MM.1S (cell line): ENCODE data around the gene TRIM69.

ENCODE experiments used
- DNase-seq: peaks from one replicate; pipeline ENCODE4 v3.0.0-alpha.2; 2015
- H2AFZ ChIP-seq: fragments of 300-600 bp; sonication (generic); 2 replicates; pipeline ENCODE4 v1.6.0; 2016; ENCODE audit warnings: antibody characterized with exemption, low read length
- H3F3A ChIP-seq: fragments of 300-600 bp; sonication (generic); 2 replicates; pipeline ENCODE4 v1.6.1; 2016; ENCODE audit warnings: mild to moderate bottlenecking, antibody characterized with exemption, low read length, moderate library complexity, mixed read lengths; ENCODE audit not compliant: insufficient read depth
- H3K27ac ChIP-seq: fragments of 300-600 bp; sonication (generic); 2 replicates; pipeline ENCODE4 v1.5.1; 2016; ENCODE audit warnings: mild to moderate bottlenecking, low read length
- H3K27me3 ChIP-seq: fragments of 300-600 bp; sonication (generic); replicated peaks from 2 replicates; pipeline ENCODE4 v1.6.0; 2016; ENCODE audit warnings: low read length; ENCODE audit not compliant: insufficient read depth
- H3K36me3 ChIP-seq: fragments of 300-600 bp; sonication (generic); replicated peaks from 2 replicates; pipeline ENCODE4 v1.6.1; 2016; ENCODE audit warnings: mild to moderate bottlenecking, low read length, mixed read lengths; ENCODE audit not compliant: insufficient read depth
- H3K4me1 ChIP-seq: fragments of 300-600 bp; sonication (generic); 2 replicates; pipeline ENCODE4 v1.6.1; 2016; ENCODE audit warnings: low read length, mixed read lengths
- H3K4me2 ChIP-seq: fragments of 300-600 bp; sonication (generic); 2 replicates; pipeline ENCODE4 v1.6.0; 2016; ENCODE audit warnings: low read depth, low read length
- H3K4me3 ChIP-seq: fragments of 300-600 bp; sonication (generic); 2 replicates; pipeline ENCODE4 v1.5.1; 2016; ENCODE audit warnings: low read length, mixed read lengths
- H3K79me2 ChIP-seq: fragments of 300-600 bp; sonication (generic); 2 replicates; pipeline ENCODE4 v1.6.1; 2016; ENCODE audit warnings: mixed run types, low read length, mixed read lengths
- H3K9ac ChIP-seq: fragments of 300-600 bp; sonication (generic); 2 replicates; pipeline ENCODE4 v1.6.1; 2016; ENCODE audit warnings: low read length, mixed read lengths
- H3K9me2 ChIP-seq: fragments of 300-600 bp; sonication (generic); replicated peaks from 2 replicates; pipeline ENCODE4 v1.6.1; 2016; ENCODE audit warnings: mild to moderate bottlenecking, low read length, mixed read lengths; ENCODE audit not compliant: insufficient read depth
- H3K9me3 ChIP-seq: fragments of 300-600 bp; sonication (generic); replicated peaks from 2 replicates; pipeline ENCODE4 v1.6.1; 2016; ENCODE audit warnings: mild to moderate bottlenecking, low read length, mixed read lengths; ENCODE audit not compliant: insufficient read depth
- H4K20me1 ChIP-seq: fragments of 300-600 bp; sonication (generic); 2 replicates; pipeline ENCODE4 v1.6.1; 2016; ENCODE audit warnings: mild to moderate bottlenecking, low read length, moderate library complexity, mixed read lengths; ENCODE audit not compliant: insufficient read depth
- EZH2 ChIP-seq: fragments of 300-600 bp; sonication (generic); optimal IDR thresholded peaks from 2 replicates; pipeline ENCODE3; 2017; ENCODE audit warnings: low read depth, mild to moderate bottlenecking, antibody characterized with exemption, low read length, mixed read lengths
- EZH2phosphoT487 ChIP-seq: fragments of 300-600 bp; sonication (generic); IDR thresholded peaks from 2 replicates; pipeline ENCODE4 v1.6.1; 2018; ENCODE audit warnings: antibody characterized with exemption, low read length
- TF ChIP-seq, protein P1 (sequence below): fragments of 300-600 bp; sonication (generic); IDR thresholded peaks from 2 replicates; pipeline ENCODE4 v1.5.1; 2016; ENCODE audit warnings: antibody characterized with exemption, low read length, mixed read lengths

The TRIM69 gene

DNA sequence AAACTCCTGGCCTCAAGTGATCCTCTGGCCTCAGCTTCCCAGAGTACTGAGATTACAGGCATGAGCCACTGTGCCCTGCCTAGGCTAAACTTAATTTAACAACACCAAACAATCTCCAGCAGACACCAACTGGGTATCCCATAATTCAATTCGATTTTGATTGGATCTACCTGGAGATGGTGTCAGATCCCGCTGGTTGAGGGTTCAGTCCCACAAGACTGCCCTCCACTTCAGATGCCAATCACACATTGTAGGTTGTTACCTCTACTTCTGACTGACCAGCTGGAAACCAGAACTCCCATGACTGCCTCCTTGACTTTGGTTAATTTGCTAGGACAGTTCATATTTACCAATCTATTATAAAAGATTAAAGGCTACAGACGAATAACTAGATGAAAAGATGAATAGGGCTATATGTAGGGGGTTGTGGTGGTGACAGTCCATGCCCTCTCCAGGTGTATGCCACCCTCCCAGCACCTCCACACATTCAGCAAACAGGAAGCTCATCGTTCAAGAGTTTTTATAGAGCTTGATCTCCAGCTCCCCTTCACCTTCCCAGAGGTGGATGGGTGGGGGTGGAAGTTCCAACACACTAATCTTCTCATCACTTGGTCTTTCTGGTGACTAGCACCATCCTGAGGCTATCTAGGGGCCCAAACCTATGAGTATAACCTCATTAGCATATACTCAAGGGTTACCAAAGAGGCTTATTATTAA, 15.7 kb upstream of the TRIM69 start:
- Histone ChIP-seq H3K79me2 (peaks cover 14% of the 10 kb centered on the region), H3K4me3 (no peak overlapping the region), H3K27ac (no peak overlapping the region; the same call in 1 of the 2 replicates), H4K20me1 (peaks cover 12% of the 10 kb centered on the region; the same call in 1 of the 2 replicates), H3K36me3 (peaks cover 26% of the 10 kb centered on the region), H2AFZ (no peak overlapping the region), H3K9me3 (no peaks in the 10 kb centered on the region), H3K27me3 (no peaks in the 10 kb centered on the region), H3K4me1 (peaks cover 74% of the 10 kb centered on the region), H3F3A (peaks cover 67% of the 10 kb centered on the region), H3K4me2 (no peak overlapping the region), H3K9ac (no peak overlapping the region), H3K9me2 (no peaks in the 10 kb centered on the region)
- TF ChIP-seq, protein P1, sequence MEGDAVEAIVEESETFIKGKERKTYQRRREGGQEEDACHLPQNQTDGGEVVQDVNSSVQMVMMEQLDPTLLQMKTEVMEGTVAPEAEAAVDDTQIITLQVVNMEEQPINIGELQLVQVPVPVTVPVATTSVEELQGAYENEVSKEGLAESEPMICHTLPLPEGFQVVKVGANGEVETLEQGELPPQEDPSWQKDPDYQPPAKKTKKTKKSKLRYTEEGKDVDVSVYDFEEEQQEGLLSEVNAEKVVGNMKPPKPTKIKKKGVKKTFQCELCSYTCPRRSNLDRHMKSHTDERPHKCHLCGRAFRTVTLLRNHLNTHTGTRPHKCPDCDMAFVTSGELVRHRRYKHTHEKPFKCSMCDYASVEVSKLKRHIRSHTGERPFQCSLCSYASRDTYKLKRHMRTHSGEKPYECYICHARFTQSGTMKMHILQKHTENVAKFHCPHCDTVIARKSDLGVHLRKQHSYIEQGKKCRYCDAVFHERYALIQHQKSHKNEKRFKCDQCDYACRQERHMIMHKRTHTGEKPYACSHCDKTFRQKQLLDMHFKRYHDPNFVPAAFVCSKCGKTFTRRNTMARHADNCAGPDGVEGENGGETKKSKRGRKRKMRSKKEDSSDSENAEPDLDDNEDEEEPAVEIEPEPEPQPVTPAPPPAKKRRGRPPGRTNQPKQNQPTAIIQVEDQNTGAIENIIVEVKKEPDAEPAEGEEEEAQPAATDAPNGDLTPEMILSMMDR: no peak
- TF ChIP-seq EZH2 (no peak), EZH2phosphoT487 (no peak)
- DNase-seq: peak; percentile 4

DNA sequence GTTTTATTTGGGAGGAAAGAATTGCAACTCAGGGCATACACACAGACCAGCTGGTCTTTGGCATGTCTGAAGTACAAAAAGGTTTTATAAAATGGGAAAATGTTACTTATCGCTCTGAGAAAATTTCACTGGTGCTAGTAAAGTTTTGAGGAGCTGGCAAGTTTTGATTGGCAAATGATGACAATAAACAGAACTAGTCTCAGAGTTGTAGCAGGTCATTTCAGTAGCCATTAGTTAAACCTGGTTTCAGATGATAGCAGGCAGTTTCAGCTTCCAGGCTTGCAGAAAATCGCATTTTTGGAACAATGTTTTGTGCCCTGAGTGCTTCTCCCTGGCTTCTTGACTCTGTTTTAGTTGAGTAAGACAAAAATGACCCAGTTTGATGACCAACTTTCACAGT, 14.3 kb upstream of the TRIM69 start:
- H3K4me1 ChIP-seq: peaks cover 70% of the 10 kb centered on the region
- no peak overlapping the region for H3K9ac ChIP-seq
- TF ChIP-seq EZH2 (no peak), EZH2phosphoT487 (no peak)
- TF ChIP-seq, protein P1: no peak
- peaks cover 12% of the 10 kb centered on the region; the same call in 1 of the 2 replicates for H3K36me3 ChIP-seq
- H3K27ac ChIP-seq: peak overlapping the region; percentile 38; the same call in 1 of the 2 replicates
- no peak overlapping the region for H2AFZ ChIP-seq
- H3K4me2 ChIP-seq: peak overlapping the region; percentile 11; the same call in 1 of the 2 replicates
- DNase-seq: no peak
- H3K9me3 ChIP-seq: no peaks in the 10 kb centered on the region
- H3K27me3 ChIP-seq: no peaks in the 10 kb centered on the region
- H4K20me1 ChIP-seq: no peaks in the 10 kb centered on the region
- no peaks in the 10 kb centered on the region for H3K9me2 ChIP-seq
- H3K4me3 ChIP-seq: no peak overlapping the region
- peaks cover under 1% of the 10 kb centered on the region; the same call in 1 of the 2 replicates for H3K79me2 ChIP-seq
- H3F3A ChIP-seq: peaks cover 63% of the 10 kb centered on the region

DNA sequence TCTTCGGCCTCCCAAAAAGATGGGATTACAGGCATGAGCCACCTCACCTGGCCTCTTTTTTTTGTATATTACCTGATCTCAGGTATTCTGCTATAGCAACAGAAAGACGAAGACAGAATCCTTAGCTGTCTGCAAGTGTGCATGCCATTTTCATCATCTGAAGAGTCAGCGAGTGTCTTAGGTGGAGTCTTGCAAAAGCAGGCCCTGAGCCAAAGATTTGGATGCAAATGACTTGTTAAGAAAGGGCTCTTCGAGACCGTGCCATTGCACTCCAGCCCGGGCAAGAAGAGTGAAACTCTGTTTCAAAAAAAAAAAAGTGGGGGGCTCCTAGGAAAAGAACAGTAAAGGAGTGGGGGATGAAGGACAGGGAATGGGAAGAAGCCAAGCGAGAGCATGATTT, 10.2 kb upstream of the TRIM69 start:
- Histone ChIP-seq H3K9ac (peak overlapping the region; percentile 54; the same call in 1 of the 2 replicates), H3K4me3 (peak overlapping the region; percentile 24), H4K20me1 (no peaks in the 10 kb centered on the region), H3K36me3 (no peaks in the 10 kb centered on the region), H3K27ac (peak overlapping the region; percentile 94), H3K4me1 (peaks cover 49% of the 10 kb centered on the region), H3K9me2 (no peaks in the 10 kb centered on the region), H2AFZ (peak overlapping the region; percentile 67), H3F3A (peaks cover 50% of the 10 kb centered on the region), H3K4me2 (peak overlapping the region; percentile 73), H3K9me3 (no peaks in the 10 kb centered on the region), H3K27me3 (no peaks in the 10 kb centered on the region), H3K79me2 (peaks cover 16% of the 10 kb centered on the region)
- TF ChIP-seq, protein P1: no peak
- no peak for TF ChIP-seq EZH2phosphoT487
- no peak for TF ChIP-seq EZH2
- peak; percentile 43 for DNase-seq
